C4-2B (cell line): ENCODE data around the gene FAM193B.
A peak's percentile ranks its signal among the peaks of the same experiment; 100 is the strongest.

Experiments used
- H3K27ac ChIP-seq: fragments of 450-650 bp; 2 replicates; pipeline ENCODE4 v1.5.1; 2017
- CTCF ChIP-seq: fragments of 450-650 bp; conservative IDR thresholded peaks from 2 replicates; pipeline ENCODE4 v1.5.1; 2017; ENCODE audit warnings: mild to moderate bottlenecking
- ZFX ChIP-seq: fragments of 450-650 bp; IDR thresholded peaks from 2 replicates; pipeline ENCODE4 v1.6.1; 2017

Gene FAM193B

GRCh38 chr5:177503351-177504085 is 50.8 kb downstream of the FAM193B start:
- no peak overlapping the region for H3K27ac ChIP-seq
- TF ChIP-seq ZFX, result peak; percentile 8; the same call in 1 of the 2 replicates
- TF ChIP-seq CTCF, result no peak

GRCh38 chr5:177502886-177503285 is 51.5 kb downstream of the FAM193B start:
- no peak for TF ChIP-seq CTCF
- TF ChIP-seq ZFX, result no peak
- H3K27ac ChIP-seq, result no peak overlapping the region

GRCh38 chr5:177501874-177502678 is 52.3 kb downstream of the FAM193B start:
- no peak overlapping the region for H3K27ac ChIP-seq
- TF ChIP-seq ZFX, result no peak
- no peak for TF ChIP-seq CTCF

GRCh38 chr5:177500685-177501522 is 53.5 kb downstream of the FAM193B start:
- H3K27ac ChIP-seq, result no peak overlapping the region
- TF ChIP-seq CTCF (peak; percentile 99), ZFX (no peak)

GRCh38 chr5:177499842-177500241 is 54.5 kb downstream of the FAM193B start:
- H3K27ac ChIP-seq, result no peak overlapping the region
- TF ChIP-seq CTCF (no peak), ZFX (no peak)

GRCh38 chr5:177498013-177498787 is 56.2 kb downstream of the FAM193B start:
- peak overlapping the region; percentile 76 for H3K27ac ChIP-seq

More at GRCh38 chr5:177498013-177498787, 56.2 kb downstream of the FAM193B start:
- TF ChIP-seq CTCF (no peak), ZFX (no peak)
